ENCODE data around the gene SRP54. TPM values are rescaled to one million over a fixed set of nuclear protein-coding genes. Genes with fewer than 3 reads are reported as not detected.
"Not testable (repeated sequence)": the region's sequence is repeated elsewhere in the genome, so short reads cannot be mapped to it uniquely, and the experiment has no call there.

SRP54 gene
- total RNA-seq, 1 donor from 2014 or later = 29.6 TPM

DNA sequence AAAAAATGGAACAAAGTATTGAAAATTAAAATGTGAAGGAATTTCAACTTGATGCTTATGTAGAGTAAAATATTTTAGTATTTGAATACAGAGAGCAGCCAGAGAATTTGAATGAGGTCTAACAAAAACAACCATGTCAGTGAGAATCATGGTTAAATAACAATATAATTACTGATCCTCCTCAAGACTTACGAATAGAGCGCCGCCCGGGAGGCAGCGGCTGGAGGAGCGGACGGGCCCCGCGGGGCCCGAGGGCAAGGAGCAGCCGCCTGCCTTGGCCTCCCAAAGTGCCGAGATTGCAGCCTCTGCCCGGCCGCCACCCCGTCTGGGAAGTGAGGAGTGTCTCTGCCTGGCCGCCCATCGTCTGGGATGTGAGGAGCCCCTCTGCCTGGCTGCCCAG, 55.5 kb downstream of the SRP54 start:
- DNase-seq (ENCODE audit: missing footprints); intact Hi-C loops (cut with DNase I); ATAC-seq: not testable (repeated sequence)

DNA sequence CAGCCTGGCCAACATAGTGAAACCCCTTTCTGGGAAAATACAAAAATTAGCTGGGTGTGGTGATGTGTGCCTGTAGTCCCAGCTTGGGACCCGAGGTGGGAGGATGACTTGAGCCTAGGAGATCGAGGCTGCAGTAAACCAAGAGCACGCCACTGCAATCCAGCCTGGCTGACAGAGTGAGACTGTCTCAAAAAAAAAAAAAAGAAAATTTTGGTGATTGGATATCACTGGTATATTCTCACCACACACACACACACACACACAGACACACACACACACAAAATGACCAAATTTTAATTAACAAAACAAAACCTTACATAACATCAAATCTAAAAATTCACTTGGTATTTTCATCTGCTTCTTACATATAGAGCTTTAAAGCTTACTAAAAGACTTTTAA, 59.8 kb downstream of the SRP54 start:
- intact Hi-C loops (cut with DNase I) = no loop called here
- no peak for ATAC-seq

DNA sequence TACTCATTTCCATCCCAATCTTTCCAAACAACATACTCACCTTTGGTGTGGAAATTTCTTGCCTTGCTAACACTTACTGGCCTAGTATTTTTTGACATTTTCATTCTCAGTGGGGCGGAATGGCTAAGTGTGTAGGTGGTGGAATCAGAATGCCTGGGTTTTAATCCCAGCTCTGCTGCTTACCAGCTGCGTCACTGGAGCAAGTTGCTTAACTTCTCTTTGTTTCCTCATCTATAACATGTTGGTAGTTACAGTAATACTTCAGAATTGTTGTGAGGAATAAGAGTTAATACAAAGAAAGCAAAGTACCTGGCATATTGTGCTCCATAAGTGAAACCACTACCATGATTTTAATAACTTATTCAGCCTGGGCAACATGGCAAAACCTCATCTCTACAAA, 60.3 kb downstream of the SRP54 start:
- ATAC-seq (no peak), DNase-seq (ENCODE audit: missing footprints) (no peak)
- intact Hi-C loops (cut with DNase I) = no loop called here

More for the DNA sequence above, 59.8 kb downstream of the SRP54 start:
- DNase-seq (ENCODE audit: missing footprints) = no peak

DNA sequence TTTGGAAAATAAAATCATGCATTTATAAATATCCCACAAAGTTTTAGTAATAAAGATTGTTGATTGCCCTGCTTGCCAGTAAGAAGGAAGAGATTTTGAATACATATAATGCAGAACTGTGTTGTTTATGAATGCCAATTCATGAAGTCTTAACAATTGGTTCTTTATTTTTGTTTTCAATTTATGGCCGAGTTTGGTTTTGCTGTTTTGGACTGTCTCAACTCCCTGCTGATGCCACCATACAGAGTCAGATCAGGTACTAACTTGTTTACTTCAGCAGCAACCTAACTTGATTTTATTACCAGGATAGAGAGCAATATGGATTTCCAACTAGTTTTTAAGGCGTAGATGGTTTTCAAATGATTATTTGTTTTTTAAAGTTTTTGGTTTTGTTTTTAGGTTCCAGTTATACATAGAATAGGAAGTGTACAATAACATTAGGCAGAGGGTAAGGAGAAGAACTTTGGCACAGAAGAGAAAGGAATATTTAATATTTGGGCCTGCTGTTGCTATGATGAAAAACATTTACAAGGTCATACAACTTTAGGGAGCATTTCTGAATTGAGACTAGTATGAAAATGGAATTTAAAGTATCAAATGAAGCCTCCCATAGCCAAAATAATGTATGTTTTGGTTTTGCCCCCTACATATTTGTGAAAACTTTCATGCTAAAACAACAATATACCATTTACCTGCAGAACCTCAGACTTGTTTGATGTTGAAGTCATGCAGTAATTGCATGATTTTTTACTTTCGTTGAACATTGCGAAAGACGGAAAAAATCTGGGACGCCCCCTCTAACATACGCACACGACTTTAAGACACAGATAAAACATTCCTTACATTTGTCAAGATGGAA, 62.4 kb downstream of the SRP54 start:
- DNase-seq (ENCODE audit: missing footprints) (no peak), ATAC-seq (no peak)
- intact Hi-C loops (cut with DNase I) = no loop called here

DNA sequence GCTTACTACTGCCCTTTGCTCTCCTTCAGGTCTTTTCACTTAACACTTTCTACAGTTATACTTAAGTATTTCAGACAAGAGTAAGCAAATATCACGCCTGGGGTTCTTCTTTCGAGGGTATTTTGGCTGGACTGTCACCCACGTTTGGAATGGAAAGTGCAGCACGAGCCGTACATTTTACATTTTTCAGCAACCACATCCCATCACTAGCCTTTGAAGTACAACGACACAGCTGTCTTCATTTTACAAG, 62.9 kb downstream of the SRP54 start:
- no peak for ATAC-seq
- intact Hi-C loops (cut with DNase I) = loop anchor here (1.0 to 2.0 kb wide), 2 partner anchors 63 to 75 kb away; partner anchors contain the start of genes PPP2R3C and SRP54
- DNase-seq (ENCODE audit: missing footprints) = no peak

DNA sequence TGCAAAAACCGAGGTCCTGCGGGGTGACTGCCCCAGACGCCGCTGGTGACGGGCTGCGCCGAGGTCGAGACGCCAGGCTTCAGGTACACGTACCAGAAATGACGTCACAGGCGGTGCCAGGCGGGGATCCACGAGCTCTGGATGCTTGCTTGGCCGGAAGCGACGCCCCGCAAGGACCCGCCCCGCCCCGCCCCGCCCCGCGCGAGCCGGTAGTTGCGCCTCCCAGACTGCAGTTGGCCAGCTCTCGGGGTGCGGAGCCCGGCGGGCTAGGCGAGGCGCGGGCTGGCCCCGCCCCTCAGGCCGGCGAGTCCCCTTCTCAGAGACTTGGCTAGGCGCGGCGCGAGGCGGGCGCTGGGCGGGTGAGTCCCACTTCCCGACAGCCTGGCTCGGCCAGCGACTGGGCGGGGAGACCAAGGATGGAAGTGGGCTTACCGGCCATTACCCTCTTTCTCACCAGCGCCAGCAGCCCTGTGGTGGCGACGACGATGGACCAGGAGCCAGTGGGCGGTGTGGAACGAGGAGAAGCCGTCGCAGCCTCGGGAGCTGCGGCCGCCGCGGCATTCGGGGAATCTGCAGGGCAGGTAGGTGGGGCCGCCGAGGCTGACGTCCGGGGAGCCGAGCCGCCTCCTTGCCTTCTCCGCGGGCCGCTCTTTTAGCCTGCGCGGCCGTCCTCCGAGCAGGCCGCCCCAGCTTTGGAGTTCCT, 63.4 kb downstream of the SRP54 start, which contains the start of gene FAM177A1:
TSS of gene FAM177A1 (plus strand) at position 225 of the 703 bp plus-strand sequence. CDS start at position 417, 192 bp downstream.
- ATAC-seq = peak; percentile 100
- DNase-seq (ENCODE audit: missing footprints) = peak; percentile 100
- intact Hi-C loops (cut with DNase I) = loop anchor here (1.0 to 2.0 kb wide), 2 partner anchors 64 to 75 kb away; partner anchors contain the start of genes PPP2R3C and SRP54

DNA sequence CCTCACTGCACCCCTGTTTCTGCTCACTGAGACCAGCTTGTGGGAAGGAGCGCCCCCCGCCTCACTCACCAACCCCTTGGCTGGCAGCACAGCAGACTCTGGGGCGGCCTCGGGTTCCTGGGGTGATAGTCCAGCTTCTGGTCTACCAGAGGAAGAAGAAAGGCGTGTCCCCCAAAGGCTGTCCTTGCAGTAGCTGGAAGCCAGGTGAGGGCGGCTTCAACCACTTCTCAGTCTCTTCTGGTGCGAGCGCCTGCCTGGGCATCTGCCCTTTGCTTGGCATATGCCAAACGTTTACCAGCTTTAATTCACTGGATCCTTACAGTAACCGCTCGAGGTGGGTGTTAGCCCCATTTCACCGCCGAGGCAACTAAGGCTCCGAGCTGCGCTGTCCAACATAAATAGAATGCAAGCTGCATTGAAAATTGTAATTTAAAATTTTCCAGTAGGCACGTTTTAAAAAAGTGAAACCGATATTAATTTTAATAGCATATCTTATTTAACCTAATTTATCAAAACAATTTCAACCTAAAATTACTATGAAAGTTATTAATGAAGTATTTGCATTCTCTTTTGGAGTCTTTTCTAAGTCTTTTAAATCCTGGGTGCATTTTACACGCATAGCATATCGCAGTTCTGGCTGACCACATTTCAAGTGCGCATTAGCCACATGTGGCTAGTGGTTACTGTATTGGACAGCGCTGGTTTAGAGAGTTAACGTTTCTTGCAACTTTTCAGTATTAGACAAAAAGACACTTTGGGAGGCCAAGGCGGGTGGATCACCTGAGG, 64.2 kb downstream of the SRP54 start:
- DNase-seq (ENCODE audit: missing footprints) (no peak), ATAC-seq (peak; percentile 11)
- intact Hi-C loops (cut with DNase I) = loop anchor here (1.0 to 2.0 kb wide), 2 partner anchors 65 to 74 kb away; partner anchors contain the start of genes PPP2R3C and SRP54

DNA sequence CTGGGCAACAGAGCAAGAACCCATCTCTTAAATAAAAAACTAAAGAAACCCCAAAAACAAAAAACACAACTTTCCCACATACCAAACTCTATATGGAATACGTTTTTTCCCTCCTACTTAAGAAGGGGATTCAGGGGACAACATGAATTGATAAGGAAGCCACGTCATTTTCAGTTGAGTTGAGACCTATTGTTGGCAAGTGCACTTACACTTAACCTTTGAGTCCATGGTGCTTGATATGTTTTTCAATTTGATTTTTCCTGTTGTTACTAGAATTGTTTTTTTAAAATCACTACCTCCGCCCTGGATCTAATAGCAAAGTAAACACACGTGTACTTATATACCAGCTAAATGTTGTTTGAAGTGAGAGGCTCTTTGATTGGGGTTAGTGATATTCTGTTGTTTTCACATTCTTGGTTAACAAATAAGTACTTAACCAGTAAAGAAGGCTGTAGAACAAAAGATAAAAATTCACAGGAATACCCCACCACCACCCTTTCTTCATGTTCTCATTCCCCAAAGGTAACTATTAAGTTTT, 65.3 kb downstream of the SRP54 start:
- DNase-seq (ENCODE audit: missing footprints) (no peak), ATAC-seq (no peak)
- intact Hi-C loops (cut with DNase I) = loop anchor here (2.0 kb wide), 1 partner anchor 73 kb away; the partner anchor contains the start of gene PPP2R3C

DNA sequence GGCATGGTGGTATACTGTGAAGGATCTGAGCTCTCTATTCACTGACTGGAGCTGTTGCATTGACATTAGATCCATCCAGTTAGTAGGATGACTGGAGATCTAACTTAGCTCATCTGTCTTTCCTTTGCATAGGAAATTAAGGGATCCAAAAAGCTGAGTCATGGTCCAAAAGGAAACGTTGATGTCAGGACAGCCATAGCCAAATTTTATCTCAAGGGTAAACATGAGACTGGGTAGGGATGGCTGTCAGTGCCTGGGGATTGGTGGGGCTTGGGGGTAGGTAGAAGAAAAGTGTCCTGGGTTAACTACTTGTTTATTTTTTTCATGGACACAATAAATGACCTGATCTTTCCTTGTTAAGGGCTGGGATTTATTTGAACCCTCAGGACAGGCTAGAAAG, 67.9 kb downstream of the SRP54 start:
- DNase-seq (ENCODE audit: missing footprints) (no peak), ATAC-seq (no peak)
- intact Hi-C loops (cut with DNase I) = no loop called here

DNA sequence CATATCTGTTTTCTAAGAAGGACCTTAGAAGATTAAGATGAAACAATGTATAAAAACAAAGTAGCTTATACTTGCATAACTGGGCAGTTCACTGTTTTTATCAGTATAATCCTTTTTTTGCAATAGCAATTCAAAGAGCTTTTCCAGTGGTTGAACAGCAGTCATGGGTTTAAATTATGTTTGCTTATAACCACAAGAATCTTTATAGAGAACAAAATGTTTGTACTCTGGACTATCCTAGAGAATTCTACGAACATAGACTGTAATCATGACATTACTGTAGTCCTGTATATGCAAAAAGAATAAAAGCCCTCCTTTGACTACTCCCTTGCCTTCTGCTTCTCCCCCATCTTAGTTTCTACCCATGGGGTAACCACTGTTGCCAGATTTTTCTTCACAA, 69.0 kb downstream of the SRP54 start:
- intact Hi-C loops (cut with DNase I) = no loop called here
- DNase-seq (ENCODE audit: missing footprints) = no peak
- ATAC-seq = no peak

DNA sequence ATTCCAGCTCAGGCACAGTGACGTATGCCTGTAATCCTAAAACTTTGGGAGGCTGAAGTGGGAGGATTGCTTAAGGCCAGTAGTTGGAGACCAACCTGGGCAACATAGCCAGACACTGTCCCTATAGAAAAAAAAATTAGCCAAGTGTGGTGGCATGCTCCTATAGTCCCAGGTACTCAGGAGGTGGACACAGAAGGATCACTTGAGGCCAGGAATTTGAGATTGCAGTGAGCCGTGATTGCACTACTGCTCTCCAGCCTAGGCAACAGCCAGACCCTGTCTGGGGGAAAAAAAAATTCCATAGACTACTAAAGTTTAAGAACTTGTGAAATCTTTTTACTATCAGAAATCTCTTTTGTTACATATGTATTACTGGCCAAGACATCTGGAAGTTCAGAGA, 69.8 kb downstream of the SRP54 start:
- ATAC-seq = no peak
- no peak for DNase-seq (ENCODE audit: missing footprints)
- intact Hi-C loops (cut with DNase I) = no loop called here

DNA sequence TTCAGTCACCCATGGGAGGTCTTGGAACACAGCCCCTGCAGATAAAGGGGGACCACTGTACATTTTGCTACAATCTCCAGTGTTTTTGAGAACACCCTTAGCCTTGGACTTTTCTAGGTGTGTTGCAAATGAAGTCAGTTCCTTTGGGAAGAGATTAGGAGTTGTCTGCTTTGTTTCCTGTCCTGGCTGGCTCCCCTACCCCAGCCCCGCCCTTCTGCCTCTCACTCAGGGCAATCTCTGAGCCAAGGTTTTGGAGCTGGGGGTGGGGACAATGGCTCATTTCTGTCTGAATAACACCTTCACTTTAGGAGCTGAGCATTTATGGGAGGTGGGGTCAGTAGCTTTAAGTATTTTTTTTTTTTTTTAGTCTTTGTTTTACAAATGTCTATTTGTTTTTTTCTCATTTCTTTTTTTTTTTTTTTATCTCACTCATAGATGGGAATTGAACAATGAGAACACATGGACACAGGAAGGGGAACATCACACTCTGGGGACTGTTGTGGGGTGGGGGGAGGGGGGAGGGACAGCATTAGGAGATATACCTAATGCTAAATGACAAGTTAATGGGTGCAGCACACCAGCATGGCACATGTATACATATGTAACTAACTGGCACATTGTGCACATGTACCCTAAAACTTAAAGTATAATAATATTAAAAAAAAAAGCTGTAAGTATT, 78.5 kb downstream of the SRP54 start:
- peak; percentile 68 for ATAC-seq
- DNase-seq (ENCODE audit: missing footprints); intact Hi-C loops (cut with DNase I): not testable (repeated sequence)

DNA sequence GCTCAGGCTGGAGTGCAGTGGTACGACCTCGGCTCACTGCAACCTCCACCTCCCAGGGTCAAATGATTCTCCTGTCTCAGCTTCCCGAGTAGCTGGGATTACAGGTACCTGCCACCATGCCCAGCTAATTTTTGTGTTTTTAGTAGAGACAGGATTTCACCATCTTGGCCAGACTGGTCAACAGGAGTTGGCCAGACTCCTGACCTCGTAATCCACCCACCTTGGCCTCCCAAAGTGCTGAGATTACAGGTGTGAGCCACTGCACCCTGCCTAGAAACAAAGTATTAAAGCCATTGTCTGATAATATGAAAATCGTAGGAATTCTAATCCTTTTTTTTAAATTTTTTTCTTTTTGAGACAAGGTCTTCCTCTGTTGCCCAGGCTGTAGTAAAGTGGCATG, 82.9 kb downstream of the SRP54 start:
- ATAC-seq; DNase-seq (ENCODE audit: missing footprints); intact Hi-C loops (cut with DNase I): not testable (repeated sequence)

DNA sequence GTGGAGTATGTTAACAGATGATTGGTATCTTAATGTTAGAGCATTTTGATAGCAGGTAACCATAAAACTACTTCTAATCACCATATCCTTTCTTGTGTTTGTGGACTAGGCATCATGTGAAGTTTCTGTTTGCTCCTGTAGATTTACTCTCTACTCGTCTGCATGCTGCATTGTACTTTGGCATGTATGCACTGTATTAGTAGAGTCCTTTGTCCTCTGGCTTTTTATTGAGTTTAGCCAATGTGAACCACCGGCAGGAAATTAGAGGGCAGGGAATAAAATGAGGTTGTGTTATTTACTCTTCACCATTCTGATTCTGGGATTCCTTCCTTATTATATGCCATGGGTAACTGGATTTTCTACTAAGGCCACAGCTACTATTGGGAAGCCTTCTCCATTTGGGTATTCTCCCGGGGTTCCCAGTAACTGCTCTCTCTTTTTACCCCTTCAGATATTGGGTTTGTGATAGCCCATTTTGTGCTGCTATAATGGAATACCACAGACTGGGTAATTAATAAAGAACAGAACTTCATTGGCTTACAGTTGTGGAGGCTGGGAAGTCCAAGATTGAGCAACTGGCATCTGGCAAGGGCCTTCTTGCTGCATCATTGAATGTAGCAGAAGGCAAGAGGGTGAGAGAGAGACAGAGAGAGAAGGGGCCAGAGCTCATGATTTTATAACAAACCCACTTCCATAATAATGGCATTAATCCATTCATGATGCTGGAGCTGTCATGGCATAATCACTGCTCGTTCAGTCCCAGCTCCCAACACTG, 85.6 kb downstream of the SRP54 start:
- ATAC-seq = no peak
- DNase-seq (ENCODE audit: missing footprints) = no peak
- intact Hi-C loops (cut with DNase I) = no loop called here

DNA sequence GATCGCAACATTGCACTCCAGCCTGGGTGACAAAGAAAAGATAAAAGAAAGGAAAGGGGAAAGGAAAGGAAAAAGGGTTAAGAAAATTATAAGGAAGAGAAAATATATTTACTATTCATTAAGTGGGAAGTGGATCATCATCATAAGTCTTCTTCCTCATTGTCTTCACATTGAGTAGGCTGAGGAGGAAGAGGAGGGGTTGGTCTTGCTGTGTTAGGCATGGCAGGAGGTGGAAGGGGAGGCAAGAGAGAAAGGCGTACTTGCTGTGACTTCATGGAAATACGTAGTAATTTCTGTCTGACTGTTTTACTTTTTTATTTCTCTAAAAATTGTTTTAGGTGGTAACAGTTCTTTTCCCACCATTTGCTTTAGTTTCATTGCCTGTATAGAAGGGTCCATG, 89.4 kb downstream of the SRP54 start:
- intact Hi-C loops (cut with DNase I) = no loop called here
- ATAC-seq = no peak
- no peak for DNase-seq (ENCODE audit: missing footprints)

DNA sequence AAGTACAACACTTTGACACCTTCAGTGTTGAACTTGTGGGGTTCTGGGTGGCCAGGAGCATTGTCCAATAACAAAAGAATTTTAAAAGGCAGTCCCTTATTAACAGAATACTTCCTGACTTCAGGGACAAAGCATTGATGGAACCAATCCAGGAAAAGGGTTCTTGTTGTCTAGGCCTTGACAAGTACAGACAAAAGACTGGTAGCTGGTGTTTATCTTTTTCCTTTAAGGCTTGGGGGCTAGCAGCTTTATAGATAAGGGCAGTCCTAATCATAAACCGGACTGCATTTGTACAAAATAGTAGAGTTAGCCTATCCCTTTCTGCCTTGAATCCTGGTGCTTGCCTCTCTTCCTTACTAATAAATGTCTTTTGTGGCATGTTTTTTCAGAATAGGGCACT, 90.7 kb downstream of the SRP54 start:
- ATAC-seq = no peak
- DNase-seq (ENCODE audit: missing footprints) = no peak
- intact Hi-C loops (cut with DNase I) = no loop called here

DNA sequence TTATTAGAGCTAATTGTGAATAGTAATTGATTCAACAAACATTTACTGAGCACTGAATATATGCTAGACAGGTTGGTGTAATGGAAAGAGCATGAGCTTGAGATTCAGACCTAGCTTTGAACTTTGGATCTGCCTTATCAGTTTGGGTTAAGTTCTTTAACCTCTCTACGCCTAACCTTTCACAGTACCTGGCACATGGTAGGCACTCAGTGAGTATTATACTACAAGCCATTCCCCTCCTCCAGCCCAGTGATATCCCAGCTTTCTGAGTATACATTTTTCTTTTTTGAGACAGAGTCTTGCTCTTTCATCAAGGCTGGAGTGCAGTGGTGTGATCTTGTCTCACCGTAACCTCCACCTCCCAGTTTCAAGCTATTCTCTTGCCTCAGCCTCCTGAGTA, 95.3 kb downstream of the SRP54 start:
- intact Hi-C loops (cut with DNase I) = no loop called here
- ATAC-seq (no peak), DNase-seq (ENCODE audit: missing footprints) (no peak)
